GM21447 (cell line): Measurements from ENCODE around the gene CUL9.
"Not testable (repeated sequence)": the region's sequence is repeated elsewhere in the genome, so short reads cannot be mapped to it uniquely, and the experiment has no call there.

Experiments used
- ATAC-seq: cut with Tn5 transposase; IDR thresholded peaks from one replicate; pipeline ENCODE4 v1.9.1; 2021; ENCODE audit not compliant: unreplicated experiment

The CUL9 gene

DNA sequence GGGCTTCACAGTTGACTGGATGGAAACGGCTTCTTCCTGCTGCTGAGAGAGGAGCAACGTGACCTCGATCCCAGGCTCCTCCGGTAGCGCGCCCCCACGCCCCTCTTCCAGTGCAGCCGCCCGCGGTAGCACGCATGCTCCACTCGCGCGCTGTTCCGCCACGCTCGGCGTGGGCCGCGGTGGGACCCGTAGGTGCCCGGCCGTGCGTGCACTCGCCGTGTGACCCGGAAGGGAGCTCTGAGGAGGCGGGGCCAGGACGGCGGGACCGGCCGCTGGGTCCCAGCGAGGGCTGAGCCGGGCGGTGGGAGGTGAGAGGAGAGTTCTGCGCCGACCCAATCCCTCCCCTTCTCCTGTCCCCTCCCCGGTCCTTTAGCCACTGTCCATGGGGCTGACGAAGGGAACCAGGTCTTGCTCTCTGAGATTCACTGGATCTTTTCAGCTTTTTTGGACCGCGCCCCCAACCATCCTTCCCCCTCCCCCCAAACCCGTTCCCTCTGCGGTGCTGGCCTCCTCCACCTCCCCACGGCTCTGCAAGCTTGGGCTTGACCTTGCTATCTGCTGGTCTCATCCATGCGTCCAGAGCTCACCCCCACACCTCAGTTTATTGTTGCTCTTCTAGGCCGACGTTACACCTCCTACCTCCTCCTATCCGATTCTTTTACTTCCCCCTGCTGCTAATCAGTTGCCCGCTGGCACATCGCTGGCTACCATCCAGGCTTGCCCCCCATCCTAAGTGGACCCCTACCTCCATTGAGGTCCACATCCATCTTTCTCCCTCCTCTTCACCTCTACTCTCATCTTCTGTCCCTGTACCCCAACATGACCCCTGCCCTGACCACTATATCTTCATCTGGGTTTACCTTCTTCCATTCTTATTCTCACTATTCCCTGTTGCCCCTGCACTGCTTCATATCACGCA is at the start of gene CUL9:
Gene CUL9, plus strand, starts transcription at position 255 of the 919 bp plus-strand sequence. CDS start 2,115 bp downstream, outside the sequence.
- peak; percentile 80 for ATAC-seq

DNA sequence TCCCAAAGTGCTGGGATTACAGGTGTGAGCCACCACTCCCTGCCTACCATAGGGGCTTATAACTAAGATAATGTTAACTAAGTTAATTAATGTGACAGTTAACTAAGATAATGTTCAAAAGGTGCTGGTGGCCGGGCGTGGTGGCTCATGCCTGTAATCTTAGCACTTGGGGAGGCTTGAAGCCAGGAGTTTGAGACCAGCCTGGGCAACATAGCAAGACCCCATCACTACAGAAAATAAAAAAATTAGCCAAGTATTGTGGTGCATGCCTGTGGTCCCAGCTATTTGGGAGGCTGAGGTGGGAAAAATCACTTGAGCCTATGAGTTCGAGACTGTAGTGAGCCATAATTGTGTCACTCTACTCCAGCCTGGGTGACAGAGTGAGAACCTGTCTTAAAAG is 43.7 kb upstream of the CUL9 start:
- no peak for ATAC-seq

DNA sequence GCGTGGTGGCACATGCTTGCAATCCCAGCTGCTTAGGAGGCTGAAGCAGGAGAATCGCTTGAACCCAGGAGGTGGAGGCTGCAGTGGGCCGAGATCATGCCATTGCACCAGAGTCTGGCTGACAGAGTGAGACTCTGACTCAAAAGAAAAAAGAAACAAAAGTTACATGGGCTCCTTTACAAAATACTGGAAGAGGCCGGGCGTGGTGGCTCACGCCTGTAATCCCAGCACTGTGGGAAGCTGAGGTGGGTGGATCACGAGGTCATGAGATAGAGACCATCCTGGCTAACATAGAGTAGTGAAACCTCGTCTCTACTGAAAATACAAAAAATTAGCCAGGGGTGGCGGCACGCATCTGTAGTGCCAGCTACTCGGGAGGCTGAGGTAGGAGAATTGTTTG is 42.0 kb upstream of the CUL9 start:
- not testable (repeated sequence) for ATAC-seq

DNA sequence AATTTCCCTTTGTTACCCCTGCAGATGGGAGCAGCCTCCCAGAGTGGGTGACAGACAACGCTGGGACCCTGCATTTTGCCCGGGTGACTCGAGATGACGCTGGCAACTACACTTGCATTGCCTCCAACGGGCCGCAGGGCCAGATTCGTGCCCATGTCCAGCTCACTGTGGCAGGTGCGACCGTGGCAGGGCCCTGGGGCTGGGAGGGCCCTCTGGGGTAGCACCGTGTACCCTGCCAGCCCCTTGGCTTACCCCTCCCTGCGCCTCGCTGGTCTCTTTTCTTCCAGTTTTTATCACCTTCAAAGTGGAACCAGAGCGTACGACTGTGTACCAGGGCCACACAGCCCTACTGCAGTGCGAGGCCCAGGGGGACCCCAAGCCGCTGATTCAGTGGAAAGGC is 40.4 kb upstream of the CUL9 start:
- no peak for ATAC-seq

DNA sequence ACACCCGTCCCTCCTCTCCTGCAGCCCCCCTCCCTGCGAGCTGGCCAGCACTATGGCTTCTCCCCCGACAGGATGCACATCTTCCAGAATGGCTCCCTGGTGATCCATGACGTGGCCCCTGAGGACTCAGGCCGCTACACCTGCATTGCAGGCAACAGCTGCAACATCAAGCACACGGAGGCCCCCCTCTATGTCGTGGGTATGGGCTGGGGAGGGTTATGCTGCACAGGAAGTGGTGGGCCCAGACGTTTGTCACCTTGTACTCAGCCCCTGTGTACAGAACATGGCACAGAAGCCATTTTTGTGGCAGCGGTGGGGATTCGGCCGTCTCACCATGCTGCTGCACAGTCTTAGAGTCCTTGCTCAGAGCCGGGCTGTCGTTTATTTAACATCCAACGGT is 39.9 kb upstream of the CUL9 start:
- no peak for ATAC-seq

DNA sequence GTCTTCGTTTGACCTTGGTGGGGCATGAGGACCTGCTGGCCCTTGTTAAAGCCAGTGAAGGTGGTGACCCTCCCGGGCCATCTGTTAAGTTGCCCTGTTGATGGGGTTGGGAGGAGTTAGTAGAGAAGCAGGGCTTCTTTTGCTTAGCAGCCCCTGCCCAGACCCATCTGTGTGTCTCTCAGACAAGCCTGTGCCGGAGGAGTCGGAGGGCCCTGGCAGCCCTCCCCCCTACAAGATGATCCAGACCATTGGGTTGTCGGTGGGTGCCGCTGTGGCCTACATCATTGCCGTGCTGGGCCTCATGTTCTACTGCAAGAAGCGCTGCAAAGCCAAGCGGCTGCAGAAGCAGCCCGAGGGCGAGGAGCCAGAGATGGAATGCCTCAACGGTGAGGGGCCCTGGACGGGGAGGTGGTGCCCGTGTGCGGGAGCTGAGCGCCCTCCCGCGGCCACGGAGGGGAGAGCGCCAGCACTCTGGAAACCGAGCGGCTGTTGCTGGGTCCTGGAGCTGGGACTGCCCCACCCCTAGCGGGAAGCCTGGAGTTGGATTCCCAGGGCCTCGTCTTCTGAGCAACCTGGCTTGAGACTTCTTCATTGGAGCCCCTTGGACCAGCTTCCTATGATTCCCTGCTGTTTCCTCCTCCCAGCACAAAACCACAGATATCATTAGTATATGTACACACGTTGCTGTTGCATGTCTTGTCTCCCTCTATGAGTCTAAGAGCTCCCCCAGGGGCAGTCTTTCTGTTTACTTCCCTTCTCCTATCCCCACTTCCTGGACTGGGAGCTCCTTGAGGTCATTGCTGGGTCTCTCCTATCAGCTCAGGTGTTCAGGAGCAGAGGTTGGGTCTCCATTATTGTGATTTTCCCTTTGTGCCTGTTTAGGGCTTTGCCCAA is 38.5 kb upstream of the CUL9 start:
- ATAC-seq: no peak

DNA sequence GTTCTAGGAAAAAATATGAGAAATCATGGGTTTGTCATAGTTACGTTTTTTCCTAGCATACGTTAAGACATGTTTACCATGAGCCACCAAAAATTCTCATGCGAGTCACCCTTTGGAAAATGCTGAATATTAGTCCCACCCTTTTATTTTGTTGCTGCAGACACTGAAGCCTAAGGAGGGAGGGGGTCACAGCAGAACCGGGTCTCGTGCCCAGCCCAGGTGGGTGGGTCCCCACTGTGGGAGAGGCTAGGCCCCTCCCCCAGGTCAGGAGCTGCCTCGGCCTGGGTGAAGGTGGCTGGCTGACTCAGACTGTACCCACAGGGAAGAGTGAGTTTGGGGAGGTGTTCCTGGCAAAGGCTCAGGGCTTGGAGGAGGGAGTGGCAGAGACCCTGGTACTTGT is 37.1 kb upstream of the CUL9 start:
- no peak for ATAC-seq

DNA sequence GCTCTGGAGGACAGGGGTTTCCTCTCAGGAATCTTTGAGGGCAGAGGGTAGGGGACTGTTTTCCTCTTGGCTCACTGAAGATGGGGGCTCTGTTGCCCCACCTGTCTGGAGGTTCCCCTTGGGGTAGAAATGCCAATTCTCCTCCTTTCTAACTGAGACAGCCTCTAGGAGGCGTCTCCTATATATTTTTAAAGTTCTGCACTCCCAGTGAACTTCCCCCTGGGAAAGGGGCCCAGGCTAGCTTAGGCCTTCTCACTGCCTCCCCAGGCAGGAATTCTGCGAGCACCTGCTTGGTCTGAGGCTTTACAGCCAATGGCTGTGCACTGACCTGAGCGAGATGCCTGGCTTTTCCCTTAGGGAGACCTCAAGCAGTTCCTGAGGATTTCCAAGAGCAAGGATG is 35.7 kb upstream of the CUL9 start:
- ATAC-seq: no peak

DNA sequence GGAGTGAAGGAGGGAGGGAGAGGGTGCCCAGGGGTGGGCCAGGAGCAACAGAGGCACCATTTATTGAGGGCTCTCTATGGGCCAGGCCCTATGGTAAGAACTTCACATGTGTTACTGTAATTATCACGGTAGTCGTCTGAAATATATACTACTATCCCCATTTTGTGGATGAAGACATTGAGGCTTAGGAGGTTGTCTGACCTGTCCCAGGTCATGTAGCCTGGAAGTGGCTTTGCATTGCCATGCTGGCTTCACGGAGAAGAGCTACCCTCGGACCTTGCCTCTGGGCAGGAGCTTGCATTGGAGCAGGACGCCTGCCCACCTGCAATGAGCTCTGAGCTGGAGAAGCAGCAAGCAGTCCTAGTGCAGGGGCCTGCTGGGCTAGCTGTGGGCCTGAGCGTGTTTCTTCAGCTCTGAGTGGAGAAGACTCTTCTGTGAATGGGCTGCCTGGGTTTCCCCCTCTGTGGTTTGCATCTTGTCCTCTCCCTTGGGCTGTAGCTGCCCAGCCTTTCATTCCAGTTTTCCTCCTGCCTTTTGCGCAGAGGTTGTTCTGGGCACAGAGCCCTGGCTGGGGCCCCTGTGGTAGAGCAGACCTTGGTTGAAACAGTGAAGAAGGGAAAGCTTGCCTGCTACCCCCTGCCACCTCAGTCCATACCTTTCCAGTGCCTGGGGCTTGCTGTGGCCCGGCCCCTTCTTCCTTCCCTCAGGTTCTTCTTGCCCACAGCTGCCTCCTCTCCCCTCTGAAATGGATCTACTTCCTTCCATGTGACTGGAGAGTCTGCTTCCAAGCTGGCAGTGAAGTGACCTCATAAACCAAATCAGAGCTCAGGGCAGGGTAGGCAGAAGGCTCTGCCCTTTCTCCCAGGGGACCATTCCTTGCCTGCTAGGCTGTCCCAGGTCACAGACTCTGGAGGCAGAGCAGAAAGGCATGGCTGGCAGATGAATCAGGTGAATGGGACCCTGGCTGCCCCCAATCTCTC is 35.0 kb upstream of the CUL9 start:
- ATAC-seq: no peak

DNA sequence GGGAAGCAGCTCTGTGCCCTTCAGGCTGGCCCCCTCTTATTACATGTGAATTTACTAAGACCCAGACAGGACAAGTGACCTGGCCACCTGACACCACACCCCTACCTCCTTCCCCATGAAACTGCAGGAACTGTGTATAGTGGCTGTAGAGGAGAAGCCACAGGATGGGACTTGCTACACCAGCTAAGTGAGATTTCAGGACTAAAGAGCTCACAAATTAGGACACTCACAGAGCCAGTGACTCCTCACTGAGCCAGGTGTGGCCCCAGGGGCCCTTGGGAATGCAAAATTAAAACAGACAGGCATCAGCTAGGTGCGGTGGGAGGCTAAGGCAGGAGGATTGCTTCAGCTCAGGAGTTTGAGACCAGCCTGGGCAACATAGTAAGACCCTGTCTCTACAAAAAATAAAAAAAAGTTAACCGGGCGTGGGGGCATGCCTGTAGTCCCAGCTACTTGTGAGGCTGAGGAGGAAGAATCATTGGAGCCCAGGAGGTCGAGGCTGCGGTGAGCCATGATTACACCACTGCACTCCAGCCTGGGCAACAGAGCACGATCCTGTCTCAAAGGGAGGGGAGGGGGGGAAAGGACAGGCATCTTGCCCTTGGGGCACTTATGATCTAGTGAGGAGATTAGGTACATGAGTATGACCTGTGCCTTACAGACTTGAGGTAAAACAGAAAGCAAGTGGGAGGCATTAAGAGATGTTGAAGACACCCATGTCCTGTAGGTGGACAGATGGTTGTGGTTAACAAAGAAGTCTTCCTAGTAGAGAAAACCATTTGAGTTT is 34.1 kb upstream of the CUL9 start:
- ATAC-seq: no peak

DNA sequence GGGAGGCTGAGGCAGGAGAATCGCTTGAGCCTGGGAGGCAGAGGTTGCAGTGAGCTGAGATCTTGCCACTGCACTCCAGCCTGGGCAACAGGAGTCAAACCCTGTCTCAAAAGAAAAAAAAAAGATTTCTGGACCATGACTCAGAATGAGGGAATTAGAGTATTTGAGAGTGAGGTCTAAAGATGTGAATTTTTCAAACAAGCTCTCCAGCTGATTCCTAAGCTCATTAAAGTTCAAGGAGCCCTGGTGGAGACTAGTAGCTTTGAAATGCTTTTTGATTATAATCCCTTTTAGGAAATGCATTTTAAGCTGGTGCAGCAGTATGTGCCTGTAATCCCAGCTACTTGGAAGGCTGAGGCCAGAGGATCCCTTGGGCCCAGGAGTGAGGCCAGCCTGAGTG is 32.7 kb upstream of the CUL9 start:
- ATAC-seq: no peak

DNA sequence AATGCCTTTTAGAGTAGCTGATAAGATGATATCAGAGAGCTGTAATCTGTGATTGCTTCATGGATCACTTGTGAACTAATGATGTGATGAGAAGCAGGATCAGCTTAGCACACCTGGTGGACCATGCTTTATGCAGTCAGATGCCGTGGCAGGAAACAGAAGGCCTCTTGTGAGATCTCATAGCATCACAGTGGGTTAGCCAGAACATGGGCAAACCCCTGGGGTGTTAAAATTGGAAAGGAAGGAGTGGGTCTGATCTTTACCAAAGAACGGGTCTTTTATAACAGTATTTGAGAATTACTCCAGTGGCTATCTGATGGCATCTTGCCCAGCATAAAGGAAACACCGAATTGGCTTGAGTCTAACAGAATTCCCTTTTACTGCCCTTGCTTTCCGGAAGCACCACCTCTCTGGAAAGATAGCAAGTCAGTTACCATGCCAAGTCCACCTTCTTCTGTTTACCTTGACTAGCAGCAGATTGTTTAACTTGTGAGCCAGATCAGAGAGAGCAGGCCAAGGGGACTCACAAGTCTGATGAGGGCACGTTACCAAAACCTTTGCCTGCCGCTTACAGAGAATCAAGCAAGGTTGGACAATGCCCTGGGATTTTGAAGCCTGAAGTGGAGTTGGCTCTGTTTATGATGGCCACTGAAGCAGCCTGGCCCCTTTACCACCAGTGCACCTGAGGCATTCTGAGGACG is 31.8 kb upstream of the CUL9 start:
- no peak for ATAC-seq

DNA sequence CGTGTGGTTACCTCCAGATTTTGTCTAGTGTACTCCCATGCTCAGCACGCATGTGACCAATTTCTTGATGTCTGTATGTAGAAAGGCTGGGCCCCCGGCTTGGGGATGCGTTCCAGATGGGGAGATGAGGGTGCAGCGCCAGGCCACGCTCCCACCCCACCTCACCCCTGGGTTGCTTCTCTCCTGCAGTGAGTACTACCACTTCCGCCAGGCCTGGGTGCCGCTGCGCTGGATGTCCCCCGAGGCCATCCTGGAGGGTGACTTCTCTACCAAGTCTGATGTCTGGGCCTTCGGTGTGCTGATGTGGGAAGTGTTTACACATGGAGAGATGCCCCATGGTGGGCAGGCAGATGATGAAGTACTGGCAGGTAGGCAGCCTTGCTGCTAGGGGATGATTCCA is 22.4 kb upstream of the CUL9 start:
- ATAC-seq: no peak

DNA sequence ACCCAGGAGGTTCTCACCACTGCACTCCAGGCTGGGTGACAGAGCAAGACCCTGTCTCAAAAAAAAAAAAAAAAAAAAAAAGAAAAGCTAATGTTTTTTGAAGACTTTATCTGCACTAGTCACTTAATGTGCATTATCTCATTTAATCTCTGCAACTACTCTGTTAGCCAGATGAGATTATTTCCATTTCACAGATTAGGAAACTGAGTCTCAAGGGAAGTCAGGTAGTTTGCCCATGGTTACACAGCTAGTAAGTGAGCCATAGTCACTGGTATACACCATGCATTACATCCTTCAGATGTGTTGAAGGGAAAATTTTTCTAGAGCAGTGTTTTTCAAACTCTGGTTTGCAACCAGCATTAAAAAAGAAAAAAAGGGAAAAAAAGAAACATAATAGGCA is 18.1 kb upstream of the CUL9 start:
- no peak for ATAC-seq

DNA sequence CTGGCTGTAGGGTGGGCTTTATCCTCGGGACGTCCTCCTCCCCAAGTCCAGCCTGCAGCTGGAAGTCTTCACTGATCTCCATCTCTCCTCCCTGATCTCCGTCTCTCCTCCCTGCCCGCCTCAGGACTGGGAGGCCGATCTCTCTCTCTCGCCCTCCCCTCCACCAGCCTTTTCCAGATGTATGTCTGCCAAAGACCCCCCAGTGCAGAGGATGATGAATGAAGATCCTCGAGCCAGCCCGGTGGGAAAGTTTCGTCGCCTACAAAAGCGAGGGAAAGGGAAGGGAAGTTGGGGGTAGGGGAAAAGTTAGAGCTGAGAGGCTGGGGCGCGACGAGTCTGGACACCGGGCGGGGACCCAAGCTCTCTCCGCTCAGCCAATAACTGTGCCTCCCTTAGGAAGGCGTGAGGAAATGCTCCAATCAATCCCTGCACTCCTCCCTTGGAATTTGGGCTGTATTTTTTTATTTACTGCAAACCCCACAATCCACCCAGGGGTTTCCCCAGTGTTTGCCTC is 11.5 kb upstream of the CUL9 start:
- ATAC-seq: no peak

DNA sequence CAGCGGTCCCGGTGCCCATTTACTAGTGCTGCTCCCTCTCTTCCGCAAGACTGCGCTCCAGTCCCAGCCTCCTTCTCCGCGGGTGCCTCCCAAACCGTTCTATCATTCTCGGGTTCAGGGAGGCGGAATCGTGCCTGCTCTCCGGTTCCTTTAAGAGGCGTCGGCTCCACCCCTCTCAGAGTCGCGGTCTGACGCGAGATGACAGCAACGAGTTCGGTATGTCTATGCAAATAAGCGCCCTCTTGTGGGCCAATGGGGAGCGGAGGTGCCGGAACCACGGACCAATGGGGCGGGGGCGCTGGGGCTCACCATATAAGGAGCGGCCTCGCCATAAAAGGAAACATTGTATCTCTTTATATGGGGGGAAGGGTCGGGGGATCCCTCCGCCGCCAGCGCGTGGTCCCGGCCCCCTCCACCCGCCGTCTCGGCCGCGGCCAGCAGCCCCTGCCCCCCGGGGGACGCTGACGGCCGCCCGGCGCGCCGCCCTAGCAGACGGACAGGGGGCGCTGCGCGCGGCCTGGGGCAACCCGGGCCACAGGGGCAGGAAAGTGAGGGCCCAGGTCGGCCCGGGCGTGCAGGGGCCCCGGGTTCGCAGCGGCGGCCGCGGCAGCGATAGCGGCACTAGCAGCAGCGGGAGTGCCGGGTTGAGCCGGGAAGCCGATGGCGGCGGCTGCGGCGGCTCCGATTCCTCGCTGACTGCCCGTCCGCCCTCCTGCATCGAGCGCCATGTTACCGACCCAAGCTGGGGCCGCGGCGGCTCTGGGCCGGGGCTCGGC is 10.9 kb upstream of the CUL9 start, which contains the start of gene SRF:
Gene SRF, plus strand, starts transcription at position 339 of the 776 bp plus-strand sequence. Its CDS starts 388 bp downstream, at position 727.
- peak; percentile 49 for ATAC-seq

DNA sequence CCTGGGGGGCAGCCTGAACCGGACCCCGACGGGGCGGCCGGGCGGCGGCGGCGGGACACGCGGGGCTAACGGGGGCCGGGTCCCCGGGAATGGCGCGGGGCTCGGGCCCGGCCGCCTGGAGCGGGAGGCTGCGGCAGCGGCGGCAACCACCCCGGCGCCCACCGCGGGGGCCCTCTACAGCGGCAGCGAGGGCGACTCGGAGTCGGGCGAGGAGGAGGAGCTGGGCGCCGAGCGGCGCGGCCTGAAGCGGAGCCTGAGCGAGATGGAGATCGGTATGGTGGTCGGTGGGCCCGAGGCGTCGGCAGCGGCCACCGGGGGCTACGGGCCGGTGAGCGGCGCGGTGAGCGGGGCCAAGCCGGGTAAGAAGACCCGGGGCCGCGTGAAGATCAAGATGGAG is 10.3 kb upstream of the CUL9 start:
- ATAC-seq: no peak
